Activated CD4-positive, CD25-positive, alpha-beta regulatory T cell treated with anti-CD3 and anti-CD28 coated beads, Interleukin-2, amount 50 U/mL, for 72 hours (primary cell): ENCODE measurements around the gene FBXO41.

Experiments
- DNase-seq: peaks from one replicate; pipeline ENCODE4 v3.0.0; 2021

FBXO41 gene

GRCh38 chr2:73284296-73285158 lies at the start of gene FBXO41:
TSS of gene FBXO41 (minus strand) at chr2:73284478. CDS start at chr2:73269630, 14,848 bp downstream.
- peak; percentile 70 for DNase-seq

- DNase-seq = no peak
Measured at GRCh38 chr2:73334045-73334444, 49.8 kb upstream of the FBXO41 start.

GRCh38 chr2:73333564-73333963 lies 49.3 kb upstream of the FBXO41 start:
- no peak for DNase-seq

GRCh38 chr2:73324126-73324725 lies 39.9 kb upstream of the FBXO41 start:
- no peak for DNase-seq

- no peak for DNase-seq
Measured at GRCh38 chr2:73323551-73323950, 39.3 kb upstream of the FBXO41 start.

GRCh38 chr2:73314441-73314840 lies 30.2 kb upstream of the FBXO41 start:
- no peak for DNase-seq

- no peak for DNase-seq
Measured at GRCh38 chr2:73307720-73308119, 23.4 kb upstream of the FBXO41 start.

GRCh38 chr2:73301636-73302035 lies 17.4 kb upstream of the FBXO41 start:
- no peak for DNase-seq

- DNase-seq = no peak
Measured at GRCh38 chr2:73300926-73301325, 16.6 kb upstream of the FBXO41 start.

GRCh38 chr2:73297586-73297985 lies 13.3 kb upstream of the FBXO41 start:
- DNase-seq = no peak

- DNase-seq = no peak
Measured at GRCh38 chr2:73297151-73297559, 12.9 kb upstream of the FBXO41 start.

GRCh38 chr2:73295751-73296400 lies 11.6 kb upstream of the FBXO41 start:
- no peak for DNase-seq

- DNase-seq = no peak
Measured at GRCh38 chr2:73294239-73294638, 10.0 kb upstream of the FBXO41 start.

- DNase-seq = peak; percentile 85
Measured at GRCh38 chr2:73293534-73294171, 9.4 kb upstream of the FBXO41 start, which contains the start of gene EGR4. TSS of gene EGR4 (minus strand) at chr2:73293548. CDS start at chr2:73293317, 231 bp downstream.

GRCh38 chr2:73292906-73293533 lies 8.7 kb upstream of the FBXO41 start:
- DNase-seq = peak; percentile 33

- DNase-seq = peak; percentile 37
Measured at GRCh38 chr2:73292316-73292905, 8.1 kb upstream of the FBXO41 start.

- peak; percentile 35 for DNase-seq
Measured at GRCh38 chr2:73291461-73292315, 7.4 kb upstream of the FBXO41 start.

GRCh38 chr2:73291093-73291460 lies 6.8 kb upstream of the FBXO41 start:
- peak; percentile 61 for DNase-seq

GRCh38 chr2:73290049-73290839 lies 6.0 kb upstream of the FBXO41 start:
- no peak for DNase-seq

GRCh38 chr2:73289304-73289703 lies 5.0 kb upstream of the FBXO41 start:
- no peak for DNase-seq
